ENCODE results near the gene UGT1A4.
"Not testable (repeated sequence)": the region's sequence is repeated elsewhere in the genome, so short reads cannot be mapped to it uniquely, and the experiment has no call there.

Gene UGT1A4

DNA sequence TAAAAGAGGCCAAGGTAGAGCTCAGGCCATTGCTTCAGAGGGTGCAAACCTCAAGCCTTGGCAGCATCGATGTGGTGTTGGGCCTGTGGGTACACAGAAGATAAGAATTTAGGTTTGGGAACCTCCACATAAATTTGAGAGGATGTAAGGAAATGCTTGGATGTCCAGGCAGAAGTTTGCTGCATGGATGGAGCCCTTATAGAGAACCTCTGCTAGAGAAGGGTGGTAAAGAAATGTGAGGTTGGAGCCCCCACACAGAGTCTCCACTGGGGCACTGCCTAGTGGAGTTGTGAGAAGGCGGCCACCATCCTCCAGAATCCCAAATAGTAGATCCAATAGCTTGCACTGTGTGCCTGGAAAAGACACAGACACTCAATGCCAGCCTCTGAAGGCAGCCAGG lies 32.2 kb downstream of the UGT1A4 start:
- not testable (repeated sequence) for DNase-seq (ENCODE audit: low read depth, low spot score)

DNA sequence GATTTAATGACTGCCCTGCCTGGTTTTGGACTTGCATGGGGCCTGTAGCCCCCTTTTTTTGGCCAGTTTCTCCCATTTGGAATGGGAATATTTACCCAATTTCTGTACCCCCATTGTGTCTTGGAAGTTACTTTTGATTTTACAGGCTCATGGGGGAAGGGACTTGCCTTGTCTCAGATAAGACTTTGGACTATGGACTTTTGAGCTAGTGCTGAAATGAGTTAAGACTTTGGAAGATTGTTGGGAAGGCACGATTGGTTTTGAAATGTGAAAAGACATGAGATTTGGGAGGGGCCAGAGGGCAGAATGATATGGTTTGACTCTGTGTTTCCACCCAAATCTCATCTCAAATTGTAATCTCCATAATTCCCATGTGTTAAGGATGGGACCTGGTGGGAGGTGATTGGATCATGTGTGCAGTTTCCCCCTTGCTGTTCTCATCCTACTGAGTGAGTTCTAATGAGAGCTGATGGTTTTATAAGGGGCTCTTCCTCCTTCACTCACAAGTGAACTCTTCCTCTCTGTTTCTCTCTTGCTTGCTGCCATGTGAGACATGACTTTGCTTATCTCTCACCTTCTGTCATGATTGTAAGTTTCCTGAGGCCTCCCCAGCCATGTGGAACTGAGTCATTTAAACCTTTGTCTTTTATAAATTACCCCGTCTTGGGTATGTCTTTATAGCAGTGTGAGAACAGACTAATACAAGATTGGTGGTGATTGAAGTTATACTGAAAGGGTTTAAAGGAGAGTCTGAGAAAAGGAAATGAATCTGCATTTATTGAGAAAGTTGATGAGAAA lies 32.9 kb downstream of the UGT1A4 start:
- not testable (repeated sequence) for DNase-seq (ENCODE audit: low read depth, low spot score)

DNA sequence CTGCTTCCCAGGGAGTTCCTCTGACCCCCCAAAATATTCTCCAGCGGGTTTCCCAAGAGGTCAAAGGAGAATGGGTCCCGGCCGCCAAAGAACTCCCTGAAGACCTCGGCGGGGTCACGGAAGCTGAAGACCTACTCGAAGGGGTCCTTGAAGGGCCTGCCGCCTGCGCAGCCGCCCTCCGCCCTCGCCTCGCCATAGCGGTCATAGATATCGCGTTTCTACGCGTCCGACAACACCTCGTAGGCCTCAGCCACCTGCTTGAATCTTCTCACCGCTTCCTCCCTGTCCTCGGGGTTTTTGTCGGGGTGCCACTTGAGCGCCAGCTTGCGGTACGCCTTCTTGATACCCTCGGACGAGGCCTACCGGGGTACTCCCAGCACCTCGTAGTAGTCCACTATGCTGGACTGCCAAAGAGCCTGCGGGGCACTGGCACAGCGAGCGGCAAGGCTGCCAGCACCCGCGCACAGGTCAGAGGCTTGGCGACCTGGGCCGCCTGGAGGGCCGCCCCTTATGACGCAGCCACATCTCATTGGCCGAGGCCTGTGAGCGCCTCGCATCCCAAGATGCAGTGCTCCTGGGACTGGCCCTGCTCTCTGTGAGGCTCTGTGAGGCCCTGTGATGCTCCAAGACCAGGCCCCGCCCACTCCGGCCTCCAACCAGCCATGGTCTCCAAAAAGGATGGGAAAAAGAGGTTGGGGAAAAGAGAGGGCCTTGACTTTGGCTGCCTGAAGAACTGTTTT lies 36.5 kb downstream of the UGT1A4 start:
- no peak for DNase-seq (ENCODE audit: low read depth, low spot score)

- DNase-seq (ENCODE audit: low read depth, low spot score) = no peak
Observed at GRCh38 chr2:233756429-233757081, 38.0 kb downstream of the UGT1A4 start.

- DNase-seq (ENCODE audit: low read depth, low spot score) = no peak
Observed at GRCh38 chr2:233758141-233758540, 39.6 kb downstream of the UGT1A4 start.

- DNase-seq (ENCODE audit: low read depth, low spot score) = no peak
Observed at GRCh38 chr2:233758849-233759248, 40.3 kb downstream of the UGT1A4 start.

GRCh38 chr2:233760043-233760442 lies 41.5 kb downstream of the UGT1A4 start, which contains the start of gene UGT1A1:
UGT1A1 (plus strand) TSS chr2:233760270; CDS start chr2:233760288, 18 bp downstream.
- no peak for DNase-seq (ENCODE audit: low read depth, low spot score)

DNA sequence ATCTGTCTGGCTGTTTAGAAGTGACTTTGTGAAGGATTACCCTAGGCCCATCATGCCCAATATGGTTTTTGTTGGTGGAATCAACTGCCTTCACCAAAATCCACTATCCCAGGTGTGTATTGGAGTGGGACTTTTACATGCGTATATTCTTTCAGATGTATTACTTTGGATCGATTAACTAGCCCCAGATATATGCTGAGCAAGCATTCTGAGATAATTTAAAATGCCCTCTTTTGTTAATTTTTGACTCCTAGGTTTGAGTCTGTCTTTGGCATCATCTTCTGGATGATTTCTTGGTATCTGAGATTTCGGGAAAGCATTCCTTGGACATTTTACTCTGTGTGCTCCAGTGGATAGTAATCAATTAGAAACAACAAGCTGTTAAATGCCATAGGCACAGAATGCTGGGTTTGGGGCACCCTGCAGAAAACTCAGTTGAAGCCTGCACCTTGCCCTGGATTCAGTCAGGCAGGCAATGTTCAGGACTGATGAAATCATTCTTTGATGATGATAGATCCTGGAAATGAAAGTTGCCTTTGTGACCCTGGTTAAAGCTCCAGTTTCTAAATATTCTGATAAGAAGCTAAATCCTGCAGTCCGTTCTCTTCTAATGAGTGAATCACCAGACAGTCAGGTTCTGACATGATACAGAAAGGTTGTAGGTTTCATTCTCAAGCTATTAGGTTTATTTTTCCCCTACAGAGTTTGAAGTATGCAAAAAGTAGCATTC lies 42.7 kb downstream of the UGT1A4 start:
- no peak for DNase-seq (ENCODE audit: low read depth, low spot score)

GRCh38 chr2:233764264-233764663 lies 45.7 kb downstream of the UGT1A4 start:
- DNase-seq (ENCODE audit: low read depth, low spot score) = no peak

GRCh38 chr2:233764761-233765160 lies 46.2 kb downstream of the UGT1A4 start:
- DNase-seq (ENCODE audit: low read depth, low spot score) = no peak

DNA sequence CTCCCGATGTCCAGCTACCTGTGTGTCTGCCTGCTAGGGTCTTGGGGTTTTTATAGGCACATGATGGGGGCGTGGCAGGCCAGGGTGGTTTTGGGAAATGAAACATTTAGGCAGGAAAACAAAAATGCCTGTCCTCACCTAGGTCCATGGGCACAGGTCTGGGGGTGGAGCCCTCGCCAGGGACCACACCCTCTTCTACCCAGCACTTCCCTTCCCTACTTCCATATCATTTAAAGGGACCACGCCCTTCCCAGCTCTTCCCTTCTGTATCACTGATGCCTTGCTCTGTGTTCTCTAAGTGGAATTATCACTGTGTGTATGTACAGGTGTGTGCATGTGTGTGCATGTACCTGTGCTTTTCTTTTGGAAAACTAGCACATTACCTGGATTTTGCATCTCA lies 47.9 kb downstream of the UGT1A4 start:
- DNase-seq (ENCODE audit: low read depth, low spot score) = no peak

GRCh38 chr2:233768076-233768475 lies 49.5 kb downstream of the UGT1A4 start:
- no peak for DNase-seq (ENCODE audit: low read depth, low spot score)

- no peak for DNase-seq (ENCODE audit: low read depth, low spot score)
Observed at GRCh38 chr2:233769260-233769659, 50.7 kb downstream of the UGT1A4 start.

DNA sequence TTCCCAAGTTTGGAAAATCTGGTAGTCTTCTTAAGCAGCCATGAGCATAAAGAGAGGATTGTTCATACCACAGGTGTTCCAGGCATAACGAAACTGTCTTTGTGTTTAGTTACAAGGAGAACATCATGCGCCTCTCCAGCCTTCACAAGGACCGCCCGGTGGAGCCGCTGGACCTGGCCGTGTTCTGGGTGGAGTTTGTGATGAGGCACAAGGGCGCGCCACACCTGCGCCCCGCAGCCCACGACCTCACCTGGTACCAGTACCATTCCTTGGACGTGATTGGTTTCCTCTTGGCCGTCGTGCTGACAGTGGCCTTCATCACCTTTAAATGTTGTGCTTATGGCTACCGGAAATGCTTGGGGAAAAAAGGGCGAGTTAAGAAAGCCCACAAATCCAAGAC lies 53.6 kb downstream of the UGT1A4 start:
- DNase-seq (ENCODE audit: low read depth, low spot score) = no peak

DNA sequence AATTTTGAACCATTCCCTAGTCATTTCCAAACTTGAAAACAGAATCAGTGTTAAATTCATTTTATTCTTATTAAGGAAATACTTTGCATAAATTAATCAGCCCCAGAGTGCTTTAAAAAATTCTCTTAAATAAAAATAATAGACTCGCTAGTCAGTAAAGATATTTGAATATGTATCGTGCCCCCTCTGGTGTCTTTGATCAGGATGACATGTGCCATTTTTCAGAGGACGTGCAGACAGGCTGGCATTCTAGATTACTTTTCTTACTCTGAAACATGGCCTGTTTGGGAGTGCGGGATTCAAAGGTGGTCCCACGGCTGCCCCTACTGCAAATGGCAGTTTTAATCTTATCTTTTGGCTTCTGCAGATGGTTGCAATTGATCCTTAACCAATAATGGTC lies 54.0 kb downstream of the UGT1A4 start:
- no peak for DNase-seq (ENCODE audit: low read depth, low spot score)

- DNase-seq (ENCODE audit: low read depth, low spot score) = no peak
Observed at GRCh38 chr2:233773854-233774253, 55.3 kb downstream of the UGT1A4 start.

DNA sequence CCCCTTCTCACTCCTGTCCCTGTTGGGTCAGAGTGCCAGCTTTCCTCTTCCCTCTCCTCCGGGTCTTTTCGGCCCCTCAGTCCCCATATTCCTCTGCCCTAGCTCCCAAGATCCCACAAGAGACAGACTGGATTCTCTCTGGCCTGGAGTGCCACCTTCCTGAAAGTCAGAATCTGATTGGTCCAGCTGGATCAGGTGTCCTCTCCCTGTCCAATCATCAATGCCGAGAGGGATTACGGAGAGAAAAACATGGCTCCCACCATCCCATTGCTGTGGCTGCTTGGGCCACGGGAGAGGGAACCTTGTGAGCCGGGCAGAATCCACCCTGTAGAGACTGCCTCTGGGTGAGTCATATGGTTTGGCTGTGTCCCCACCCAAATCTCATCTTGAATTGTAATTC lies 56.9 kb downstream of the UGT1A4 start:
- DNase-seq (ENCODE audit: low read depth, low spot score) = no peak

DNA sequence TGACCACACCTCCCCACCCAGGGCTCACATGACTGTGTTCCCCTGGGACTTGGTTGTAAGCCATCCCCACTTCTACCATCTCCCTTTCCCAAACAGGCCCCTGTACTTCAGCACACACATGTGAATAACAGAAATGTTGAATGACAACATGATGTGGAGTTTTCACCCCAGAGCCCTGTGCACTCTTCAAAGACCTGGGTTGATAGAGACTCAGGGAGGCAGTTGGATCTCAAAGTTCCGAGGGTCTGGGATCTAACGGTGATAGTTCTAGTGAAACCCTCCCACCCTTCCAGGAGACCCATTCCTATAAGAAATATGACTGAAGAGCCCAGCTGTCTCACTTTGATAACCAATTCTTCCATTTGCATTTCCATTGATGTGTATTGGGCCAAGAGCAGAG lies 59.5 kb downstream of the UGT1A4 start, which contains the start of gene MROH2A:
Gene MROH2A (plus strand): TSS at position 301 of the 400 bp plus-strand sequence. CDS start 1,029 bp downstream, outside the sequence.
- no peak for DNase-seq (ENCODE audit: low read depth, low spot score)

- no peak for DNase-seq (ENCODE audit: low read depth, low spot score)
Observed at GRCh38 chr2:233779722-233780121, 61.2 kb downstream of the UGT1A4 start.

GRCh38 chr2:233780771-233781170 lies 62.2 kb downstream of the UGT1A4 start:
- DNase-seq (ENCODE audit: low read depth, low spot score) = no peak

GRCh38 chr2:233789554-233789953 lies 71.0 kb downstream of the UGT1A4 start:
- DNase-seq (ENCODE audit: low read depth, low spot score) = no peak
